Measurements from ENCODE around the gene MEPCE. TPM values are rescaled to one million over a fixed set of nuclear protein-coding genes. Genes with fewer than 3 reads are reported as not detected.

The MEPCE gene
- total and polyA plus RNA-seq, 5 donors from 2014 or later = 10.2 to 73.1 (median 14.5) TPM

GRCh38 chr7:100432621-100433275 is 3.1 kb downstream of the MEPCE start:
- Mint-ChIP-seq H3K27ac (peak overlapping the region; percentile 32 to 75 (median 55)), H3K36me3 (peaks cover 32% of the 10 kb centered on the region), H3K4me3 (peak overlapping the region; percentile 71 to 97 (median 94)), H3K27me3 (peaks cover 25% of the 10 kb centered on the region), H3K9me3 (peaks cover 0 to 4% (median 0%) of the 10 kb centered on the region in 7 donors), H3K4me1 (peaks cover 0 to 71% (median 41%) of the 10 kb centered on the region in 4 donors)
- H3K27me3 ChIP-seq (ENCODE audit: control insufficient read depth, insufficient read depth, low read length) = no peaks in the 10 kb centered on the region
- ATAC-seq (ENCODE audit: low read depth in 2 of 2) (no peak), DNase-seq (no peak)
- H3K4me1 ChIP-seq (ENCODE audit: control insufficient read depth, insufficient read depth, low read length, poor library complexity, severe bottlenecking) = peaks cover 64% of the 10 kb centered on the region
- H3K9me3 ChIP-seq (ENCODE audit: control insufficient read depth in 2 of 2, low read length in 2 of 2) = no peaks in the 10 kb centered on the region
- H3K27ac ChIP-seq (ENCODE audit: insufficient read depth, low read length, poor library complexity, severe bottlenecking) = peak overlapping the region; percentile 33
- peak overlapping the region; percentile 48 for H3K4me3 ChIP-seq (ENCODE audit: low read depth, low read length)
- peaks cover 19% of the 10 kb centered on the region for H3K36me3 ChIP-seq (ENCODE audit: control insufficient read depth, insufficient read depth, low read length)

- no peak for ATAC-seq (ENCODE audit: low read depth in 2 of 2)
Observed at GRCh38 chr7:100433276-100433591, 3.6 kb downstream of the MEPCE start.

GRCh38 chr7:100433592-100434296 is 4.1 kb downstream of the MEPCE start:
- Mint-ChIP-seq H3K4me1 (peaks cover 0 to 63% (median 37%) of the 10 kb centered on the region in 4 donors), H3K36me3 (peaks cover 32% of the 10 kb centered on the region), H3K4me3 (peak overlapping the region; percentile 91 to 97 (median 95)), H3K9me3 (peaks cover 0 to 4% (median 0%) of the 10 kb centered on the region in 7 donors), H3K27me3 (peaks cover 17% of the 10 kb centered on the region), H3K27ac (peak overlapping the region; percentile 52 to 97 (median 76))
- peaks cover 19% of the 10 kb centered on the region for H3K36me3 ChIP-seq (ENCODE audit: control insufficient read depth, insufficient read depth, low read length)
- H3K4me3 ChIP-seq (ENCODE audit: low read depth, low read length) = peak overlapping the region; percentile 41
- no peaks in the 10 kb centered on the region for H3K9me3 ChIP-seq (ENCODE audit: control insufficient read depth in 2 of 2, low read length in 2 of 2)
- ATAC-seq (ENCODE audit: low read depth in 2 of 2) (no peak), DNase-seq (no peak)
- H3K4me1 ChIP-seq (ENCODE audit: control insufficient read depth, insufficient read depth, low read length, poor library complexity, severe bottlenecking) = peaks cover 61% of the 10 kb centered on the region
- no peaks in the 10 kb centered on the region for H3K27me3 ChIP-seq (ENCODE audit: control insufficient read depth, insufficient read depth, low read length)
- H3K27ac ChIP-seq (ENCODE audit: insufficient read depth, low read length, poor library complexity, severe bottlenecking) = peak overlapping the region; percentile 90

More at GRCh38 chr7:100433276-100433591, 3.6 kb downstream of the MEPCE start:
- peaks cover 0 to 66% (median 39%) of the 10 kb centered on the region in 4 donors for H3K4me1 Mint-ChIP-seq
- Histone ChIP-seq H3K36me3 (ENCODE audit: control insufficient read depth, insufficient read depth, low read length) (peaks cover 19% of the 10 kb centered on the region), H3K4me1 (ENCODE audit: control insufficient read depth, insufficient read depth, low read length, poor library complexity, severe bottlenecking) (peaks cover 61% of the 10 kb centered on the region), H3K27me3 (ENCODE audit: control insufficient read depth, insufficient read depth, low read length) (no peaks in the 10 kb centered on the region), H3K4me3 (ENCODE audit: low read depth, low read length) (no peak overlapping the region), H3K9me3 (ENCODE audit: control insufficient read depth in 2 of 2, low read length in 2 of 2) (no peaks in the 10 kb centered on the region), H3K27ac (ENCODE audit: insufficient read depth, low read length, poor library complexity, severe bottlenecking) (no peak overlapping the region)
- H3K4me3 Mint-ChIP-seq = peak overlapping the region; percentile 91 to 97 (median 95)
- peaks cover 0 to 4% (median 0%) of the 10 kb centered on the region in 7 donors for H3K9me3 Mint-ChIP-seq
- H3K27me3 Mint-ChIP-seq = peaks cover 22% of the 10 kb centered on the region
- DNase-seq = no peak
- peaks cover 32% of the 10 kb centered on the region for H3K36me3 Mint-ChIP-seq
- H3K27ac Mint-ChIP-seq = peak overlapping the region in 2 of 3 donors; percentile 32 to 97

- no peaks in the 10 kb centered on the region for H3K9me3 ChIP-seq (ENCODE audit: control insufficient read depth in 2 of 2, low read length in 2 of 2)
- H3K36me3 ChIP-seq (ENCODE audit: control insufficient read depth, insufficient read depth, low read length) = peaks cover 19% of the 10 kb centered on the region
- peaks cover 28% of the 10 kb centered on the region for H3K36me3 Mint-ChIP-seq
- peak overlapping the region; percentile 91 to 97 (median 95) for H3K4me3 Mint-ChIP-seq
- H3K27me3 Mint-ChIP-seq = peaks cover 9% of the 10 kb centered on the region
- peak overlapping the region; percentile 92 to 97 (median 95) for H3K27ac Mint-ChIP-seq
- H3K4me3 ChIP-seq (ENCODE audit: low read depth, low read length) = peak overlapping the region; percentile 87
- H3K27ac ChIP-seq (ENCODE audit: insufficient read depth, low read length, poor library complexity, severe bottlenecking) = peak overlapping the region; percentile 90
- peaks cover 61% of the 10 kb centered on the region for H3K4me1 ChIP-seq (ENCODE audit: control insufficient read depth, insufficient read depth, low read length, poor library complexity, severe bottlenecking)
- H3K27me3 ChIP-seq (ENCODE audit: control insufficient read depth, insufficient read depth, low read length) = no peaks in the 10 kb centered on the region
- peaks cover 0 to 60% (median 33%) of the 10 kb centered on the region in 4 donors for H3K4me1 Mint-ChIP-seq
- ATAC-seq (ENCODE audit: low read depth in 2 of 2) = no peak
- peaks cover 0 to 2% (median 0%) of the 10 kb centered on the region in 7 donors for H3K9me3 Mint-ChIP-seq
- DNase-seq = peak in 1 of 3 donors; percentile 66
Observed at GRCh38 chr7:100434297-100435144, 4.9 kb downstream of the MEPCE start.

- H3K4me3 Mint-ChIP-seq = peak overlapping the region; percentile 95 to 98 (median 96)
- H3K9me3 ChIP-seq (ENCODE audit: control insufficient read depth in 2 of 2, low read length in 2 of 2) = no peaks in the 10 kb centered on the region
- H3K36me3 Mint-ChIP-seq = peaks cover 26% of the 10 kb centered on the region
- peak overlapping the region; percentile 87 for H3K4me3 ChIP-seq (ENCODE audit: low read depth, low read length)
- peaks cover 0 to 2% (median 0%) of the 10 kb centered on the region in 7 donors for H3K9me3 Mint-ChIP-seq
- H3K27me3 ChIP-seq (ENCODE audit: control insufficient read depth, insufficient read depth, low read length) = no peaks in the 10 kb centered on the region
- peaks cover 19% of the 10 kb centered on the region for H3K36me3 ChIP-seq (ENCODE audit: control insufficient read depth, insufficient read depth, low read length)
- peak overlapping the region; percentile 90 for H3K27ac ChIP-seq (ENCODE audit: insufficient read depth, low read length, poor library complexity, severe bottlenecking)
- ATAC-seq (ENCODE audit: low read depth in 2 of 2) = peak; percentile 32 to 33
- peak overlapping the region; percentile 97 to 99 (median 99) for H3K27ac Mint-ChIP-seq
- peaks cover 56% of the 10 kb centered on the region for H3K4me1 ChIP-seq (ENCODE audit: control insufficient read depth, insufficient read depth, low read length, poor library complexity, severe bottlenecking)
- DNase-seq = peak; percentile 29 to 76 (median 54)
- peaks cover 0 to 53% (median 31%) of the 10 kb centered on the region in 4 donors for H3K4me1 Mint-ChIP-seq
- peaks cover 6% of the 10 kb centered on the region for H3K27me3 Mint-ChIP-seq
Observed at GRCh38 chr7:100435401-100436304, 6.0 kb downstream of the MEPCE start.

GRCh38 chr7:100437150-100438100 is 7.8 kb downstream of the MEPCE start:
- Mint-ChIP-seq H3K27me3 (peaks cover 6% of the 10 kb centered on the region), H3K36me3 (peaks cover 23% of the 10 kb centered on the region), H3K4me3 (peak overlapping the region in 2 of 4 donors; percentile 81 to 95), H3K9me3 (peaks cover 0 to 2% (median 0%) of the 10 kb centered on the region in 7 donors), H3K4me1 (peaks cover 0 to 36% (median 23%) of the 10 kb centered on the region in 4 donors), H3K27ac (peak overlapping the region in 2 of 3 donors; percentile 43 to 97)
- Histone ChIP-seq H3K4me3 (ENCODE audit: low read depth, low read length) (no peak overlapping the region), H3K36me3 (ENCODE audit: control insufficient read depth, insufficient read depth, low read length) (peaks cover 17% of the 10 kb centered on the region), H3K27me3 (ENCODE audit: control insufficient read depth, insufficient read depth, low read length) (no peaks in the 10 kb centered on the region), H3K9me3 (ENCODE audit: control insufficient read depth in 2 of 2, low read length in 2 of 2) (no peaks in the 10 kb centered on the region), H3K4me1 (ENCODE audit: control insufficient read depth, insufficient read depth, low read length, poor library complexity, severe bottlenecking) (peaks cover 39% of the 10 kb centered on the region), H3K27ac (ENCODE audit: insufficient read depth, low read length, poor library complexity, severe bottlenecking) (peak overlapping the region; percentile 90)
- DNase-seq = no peak
- no peak for ATAC-seq (ENCODE audit: low read depth in 2 of 2)
